ENCODE data around the gene RABGAP1.

The RABGAP1 gene

GRCh38 chr9:123116036-123116435 is 175.2 kb downstream of the RABGAP1 start:
- no peak for DNase-seq

GRCh38 chr9:123119566-123119965 is 178.7 kb downstream of the RABGAP1 start:
- no peak for DNase-seq

- no peak for DNase-seq
Observed at GRCh38 chr9:123120131-123120530, 179.3 kb downstream of the RABGAP1 start.

GRCh38 chr9:123120953-123121352 is 180.1 kb downstream of the RABGAP1 start:
- DNase-seq: no peak

- DNase-seq: no peak
Observed at GRCh38 chr9:123121457-123121856, 180.6 kb downstream of the RABGAP1 start.

- DNase-seq: no peak
Observed at GRCh38 chr9:123127512-123128075, 186.8 kb downstream of the RABGAP1 start.

GRCh38 chr9:123128591-123128990 is 187.8 kb downstream of the RABGAP1 start:
- DNase-seq: no peak

GRCh38 chr9:123129423-123129822 is 188.6 kb downstream of the RABGAP1 start:
- no peak for DNase-seq

GRCh38 chr9:123131258-123131657 is 190.4 kb downstream of the RABGAP1 start:
- no peak for DNase-seq

- DNase-seq: no peak
Observed at GRCh38 chr9:123131993-123132392, 191.2 kb downstream of the RABGAP1 start.

GRCh38 chr9:123132696-123133095 is 191.9 kb downstream of the RABGAP1 start:
- no peak for DNase-seq

- DNase-seq: no peak
Observed at GRCh38 chr9:123135430-123135829, 194.6 kb downstream of the RABGAP1 start.

GRCh38 chr9:123138163-123138562 is 197.3 kb downstream of the RABGAP1 start:
- no peak for DNase-seq

GRCh38 chr9:123149067-123149466 is 208.2 kb downstream of the RABGAP1 start:
- no peak for DNase-seq

GRCh38 chr9:123150708-123151503 is 210.1 kb downstream of the RABGAP1 start:
- no peak for DNase-seq

Data from activated CD8-positive, alpha-beta memory T cell treated with anti-CD3 and anti-CD28 coated beads, Interleukin-2, amount 50 U/mL, for 4 hours (primary cell).